GM23338 (cell line): ENCODE data around the gene UBASH3A. TPM values are rescaled to one million over a fixed set of nuclear protein-coding genes. Genes with fewer than 3 reads are reported as not detected.

ENCODE experiments used
- ATAC-seq: fragments of 200-7000 bp; cut with Tn5 transposase; 3 replicates; pipeline ENCODE4 v1.9.1; 2020
- DNase-seq: peaks from one replicate; pipeline ENCODE4 v3.0.0-alpha.2; 2015; ENCODE audit warnings: low spot score
- H2AFZ ChIP-seq: fragments of 200-600 bp; sonication (generic); 2 replicates; pipeline ENCODE4 v1.8.0; 2016; ENCODE audit warnings: antibody characterized with exemption, mild to moderate bottlenecking, moderate library complexity
- H3F3A ChIP-seq: fragments of 200-600 bp; sonication (generic); replicated peaks from 2 replicates; pipeline ENCODE4 v1.8.0; 2017; ENCODE audit warnings: antibody characterized with exemption, mixed run types, low read depth
- H3K27ac ChIP-seq: fragments of 200-600 bp; sonication (generic); 2 replicates; pipeline ENCODE4 v1.6.1; 2016; ENCODE audit warnings: low read depth
- H3K27me3 ChIP-seq: fragments of 200-600 bp; sonication (generic); 2 replicates; pipeline ENCODE4 v1.8.0; 2016; ENCODE audit warnings: mild to moderate bottlenecking, mixed run types, moderate library complexity; ENCODE audit not compliant: insufficient read depth
- H3K36me3 ChIP-seq: fragments of 200-600 bp; sonication (generic); 2 replicates; pipeline ENCODE4 v1.8.0; 2016; ENCODE audit warnings: mild to moderate bottlenecking; ENCODE audit not compliant: insufficient read depth
- H3K4me1 ChIP-seq: fragments of 200-600 bp; sonication (generic); 2 replicates; pipeline ENCODE4 v1.8.0; 2016; ENCODE audit warnings: mild to moderate bottlenecking, moderate library complexity; ENCODE audit not compliant: insufficient read depth
- H3K4me2 ChIP-seq: fragments of 200-600 bp; sonication (generic); 2 replicates; pipeline ENCODE4 v1.7.1; 2017; ENCODE audit warnings: mixed run types
- H3K4me3 ChIP-seq: fragments of 200-600 bp; sonication (generic); 2 replicates; pipeline ENCODE4 v1.6.1; 2016; ENCODE audit warnings: mixed run types
- H3K79me2 ChIP-seq: fragments of 200-600 bp; sonication (generic); replicated peaks from 2 replicates; pipeline ENCODE4 v1.8.0; 2017; ENCODE audit warnings: mild to moderate bottlenecking; ENCODE audit not compliant: insufficient read depth
- H3K9me2 ChIP-seq: fragments of 200-600 bp; sonication (generic); 2 replicates; pipeline ENCODE4 v1.8.0; 2017; ENCODE audit not compliant: insufficient read depth
- H4K20me1 ChIP-seq: fragments of 200-600 bp; sonication (generic); replicated peaks from 2 replicates; pipeline ENCODE4 v1.8.0; 2017; ENCODE audit warnings: mild to moderate bottlenecking; ENCODE audit not compliant: insufficient read depth
- H3K27ac Mint-ChIP-seq: 2 replicates; pipeline ENCODE4 v1.8.0; 2020; ENCODE audit warnings: inconsistent platforms, mild to moderate bottlenecking, moderate library complexity, mixed read lengths
- H3K27me3 Mint-ChIP-seq: 3 replicates; pipeline ENCODE4 v1.8.0; 2022; ENCODE audit warnings: low read depth, mild to moderate bottlenecking, moderate library complexity, mixed read lengths, inconsistent platforms; ENCODE audit not compliant: insufficient read depth, poor library complexity
- H3K36me3 Mint-ChIP-seq: 3 replicates; pipeline ENCODE4 v1.8.0; 2021; ENCODE audit warnings: low read depth, mild to moderate bottlenecking, inconsistent platforms, moderate library complexity, mixed read lengths
- H3K4me1 Mint-ChIP-seq: 3 replicates; pipeline ENCODE4 v1.8.0; 2020; ENCODE audit warnings: mild to moderate bottlenecking, inconsistent platforms, mixed read lengths
- H3K4me3 Mint-ChIP-seq: 3 replicates; pipeline ENCODE4 v1.8.0; 2021; ENCODE audit warnings: moderate library complexity, mild to moderate bottlenecking, inconsistent platforms, mixed read lengths
- H3K9me3 Mint-ChIP-seq: 3 replicates; pipeline ENCODE4 v1.8.0; 2020; ENCODE audit warnings: moderate library complexity, mild to moderate bottlenecking, inconsistent platforms, mixed read lengths
- CTCF ChIP-seq, 2 experiments: fragments of 200-600 bp in 1 of 2; sonication (generic) in 1 of 2; conservative IDR thresholded peaks; 2 replicates each; pipeline versions ENCODE4 v1.5.1 to v1.6.1; 2016 to 2017; ENCODE audit warnings: antibody characterized with exemption in 2 of 2, low read depth in 2 of 2, mild to moderate bottlenecking in 2 of 2, moderate library complexity in 1 of 2
- ETS1 ChIP-seq: IDR thresholded peaks from 2 replicates; pipeline ENCODE4 v1.6.1; 2016; ENCODE audit warnings: antibody characterized with exemption
- NANOG ChIP-seq: IDR thresholded peaks from 2 replicates; pipeline ENCODE4 v1.6.1; 2016; ENCODE audit warnings: antibody characterized with exemption, borderline replicate concordance
- POLR2AphosphoS5 ChIP-seq: IDR thresholded peaks from 2 replicates; pipeline ENCODE4 v1.6.1; 2016; ENCODE audit warnings: antibody characterized with exemption, low read depth
- ZNF114 ChIP-seq: fragments of 250-450 bp; sonication (Bioruptor Pico); IDR thresholded peaks from 2 replicates; pipeline ENCODE4 v1.5.0; 2020; ENCODE audit warnings: mild to moderate bottlenecking, moderate library complexity
- ZNF331 ChIP-seq: fragments of 250-450 bp; sonication (Bioruptor Pico); IDR thresholded peaks from 2 replicates; pipeline ENCODE4 v1.5.0; 2020; ENCODE audit warnings: low read depth, mild to moderate bottlenecking, moderate library complexity
- ZNF462 ChIP-seq: fragments of 250-450 bp; sonication (Bioruptor Pico); IDR thresholded peaks from 2 replicates; pipeline ENCODE4 v1.5.0; 2020; ENCODE audit warnings: mild to moderate bottlenecking, moderate library complexity
- polyA plus RNA-seq: library from polyadenylated mRNA; unstranded; fragments of >200 nt; fragmentation: Nextera tagmentation; extraction: Ambion mirVana; gene quantifications from 2 replicates; pipeline ENCODE4 v1.2.1, GENCODE V29; 2016
- total RNA-seq: library from RNA; depleted of rRNA; stranded (reverse); fragments of >200 nt; shearing (Covaris generic); gene quantifications from 2 replicates; pipeline ENCODE4 v1.2.3, GENCODE V29; 2014

Gene UBASH3A
- total and polyA plus RNA-seq, 2 experiments from 2014 or later, result not detected

GRCh38 chr21:42484966-42485365 lies 81.3 kb downstream of the UBASH3A start (continued):
- no peak for TF ChIP-seq ZNF462

- H3K36me3 ChIP-seq, result no peaks in the 10 kb centered on the region
- Mint-ChIP-seq H3K27ac (no peak overlapping the region), H3K36me3 (no peaks in the 10 kb centered on the region), H3K4me3 (no peak overlapping the region), H3K27me3 (peaks cover 6% of the 10 kb centered on the region), H3K9me3 (no peaks in the 10 kb centered on the region), H3K4me1 (peaks cover 2% of the 10 kb centered on the region; the same call in 1 of the 3 replicates)
- peaks cover 19% of the 10 kb centered on the region; the same call in 1 of the 2 replicates for H3K9me2 ChIP-seq
- ATAC-seq (no peak), DNase-seq (no peak)
- no peaks in the 10 kb centered on the region for H3K27me3 ChIP-seq
- H2AFZ ChIP-seq, result no peak overlapping the region
- no peaks in the 10 kb centered on the region for H3K4me1 ChIP-seq
- no peaks in the 10 kb centered on the region for H3K79me2 ChIP-seq
- H3K27ac ChIP-seq, result no peak overlapping the region
- H3F3A ChIP-seq, result no peaks in the 10 kb centered on the region
- no peak overlapping the region for H3K4me2 ChIP-seq
- no peaks in the 10 kb centered on the region for H4K20me1 ChIP-seq
- no peak overlapping the region for H3K4me3 ChIP-seq
- no peak for TF ChIP-seq ZNF331 (CRISPR knock-in tag)
- no peak for TF ChIP-seq ZNF462
- TF ChIP-seq NANOG, result no peak
- TF ChIP-seq ZNF114, result no peak
- TF ChIP-seq POLR2AphosphoS5, result no peak
- no peak for TF ChIP-seq ETS1
- no peak for TF ChIP-seq CTCF (conservative IDR thresholded peaks at IDR 0.05; ENCODE audit: low read depth in 2 of 2)
These were observed 82.4 kb downstream of the UBASH3A start for GRCh38 chr21:42486072-42486471.
